HTERT RPE-1 (cell line): ENCODE data around the gene PTPRE.

Experiments used
- in situ Hi-C: fragments of 300-500 bp; cut with MboI; formaldehyde crosslinking; loops from 4 replicates; pipeline ENCODE4 v1.14.3; 2020; ENCODE audit warnings: low sequenced_read_pairs

Gene PTPRE

GRCh38 chr10:127922206-127922605, 15.3 kb downstream of the PTPRE start:
- in situ Hi-C loops = no loop called here

- in situ Hi-C loops = no loop called here
Measured at GRCh38 chr10:127922675-127923366, 15.9 kb downstream of the PTPRE start.

DNA sequence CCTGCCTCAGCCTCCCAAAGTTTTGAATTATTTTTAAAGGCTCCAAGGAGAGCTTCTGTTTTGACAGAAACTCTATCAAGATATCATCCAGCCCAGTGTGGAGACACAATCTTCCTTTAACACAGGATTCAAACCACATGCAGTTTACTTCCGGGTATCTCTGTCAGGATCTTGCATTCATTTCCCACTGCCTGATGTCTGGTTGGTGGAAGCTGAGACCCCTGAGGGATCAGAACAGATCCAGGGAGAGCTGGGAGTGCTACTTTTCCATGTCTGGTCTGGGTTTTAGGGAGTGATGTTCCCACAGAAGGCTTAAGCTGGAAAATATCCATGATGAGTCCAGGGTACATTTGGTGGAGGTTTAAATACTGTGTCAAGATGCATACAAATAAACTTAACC, 16.7 kb downstream of the PTPRE start:
- in situ Hi-C loops = no loop called here

GRCh38 chr10:127925471-127926207, 18.7 kb downstream of the PTPRE start:
- in situ Hi-C loops = no loop called here

- in situ Hi-C loops = no loop called here
Measured at GRCh38 chr10:127926455-127926854, 19.6 kb downstream of the PTPRE start.

DNA sequence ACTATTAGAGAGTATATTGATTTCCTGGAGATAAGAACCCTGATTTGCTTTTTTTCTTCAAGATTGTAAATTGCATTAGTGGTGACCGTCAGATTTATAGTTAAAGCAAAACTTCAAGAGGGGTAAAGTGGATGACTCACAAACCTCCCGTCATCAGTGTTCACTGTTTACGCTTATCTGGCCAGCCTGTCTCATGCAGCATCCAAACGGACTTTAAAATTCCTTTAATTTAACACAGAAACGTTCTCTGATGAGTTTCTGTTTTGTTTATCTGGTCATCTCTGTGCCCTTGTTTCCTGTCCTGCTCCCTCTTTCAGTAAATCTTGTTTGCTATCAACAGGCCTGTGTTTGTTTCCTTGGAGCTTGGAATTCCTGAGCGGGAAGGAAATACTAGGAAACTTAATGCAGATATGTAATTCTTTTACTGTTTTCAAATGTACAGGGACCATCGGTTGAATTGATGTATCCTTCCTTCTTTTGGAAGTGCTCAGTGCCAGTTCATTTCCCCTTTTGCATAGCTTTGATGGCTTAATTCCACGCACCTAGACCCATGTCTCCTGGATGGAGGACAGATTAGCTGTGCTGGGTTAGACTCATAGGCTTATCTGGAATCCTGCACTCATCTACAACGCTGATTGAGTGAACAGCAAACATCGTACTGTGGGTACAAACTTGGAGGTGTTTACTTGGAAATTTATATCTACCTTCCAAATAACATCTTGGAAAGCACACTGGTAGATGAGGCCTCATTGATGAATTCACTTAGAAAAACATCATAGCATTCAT, 21.3 kb downstream of the PTPRE start:
- in situ Hi-C loops = no loop called here

DNA sequence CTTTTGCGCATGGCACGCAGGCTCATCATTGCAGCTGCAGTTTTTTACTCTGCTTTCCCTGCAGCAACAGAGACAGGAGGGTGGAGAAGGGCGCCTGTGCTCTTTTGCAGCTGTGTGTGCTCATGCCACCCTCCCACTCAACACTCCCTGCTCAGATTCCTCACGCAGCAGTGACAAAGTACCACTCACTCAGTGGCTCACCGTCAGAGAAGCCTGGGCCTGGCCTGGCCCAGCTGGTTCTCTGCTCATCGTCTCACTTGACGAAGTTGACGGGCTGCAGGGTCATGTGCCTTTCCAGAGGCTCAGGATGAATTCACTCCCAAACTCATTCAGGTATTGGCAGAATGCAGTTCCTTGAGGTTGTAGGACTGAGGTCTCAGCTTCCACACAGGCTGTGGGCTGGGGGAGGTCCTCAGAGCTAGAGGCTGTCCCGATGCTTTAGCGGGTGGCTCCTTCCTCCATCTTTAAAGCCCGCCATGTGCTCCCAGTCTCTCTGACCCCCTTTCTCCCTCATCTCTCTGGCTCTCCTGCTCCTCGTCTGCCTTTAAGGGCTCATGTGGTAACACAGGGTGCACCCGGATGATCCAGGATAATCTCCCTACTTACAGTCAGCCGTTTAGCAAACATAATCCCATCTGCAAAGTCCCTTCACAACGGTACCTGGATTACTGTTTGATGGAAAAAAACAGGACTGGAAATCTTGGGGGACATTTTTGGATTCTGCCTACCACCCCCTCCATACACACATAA, 25.8 kb downstream of the PTPRE start:
- in situ Hi-C loops = no loop called here

GRCh38 chr10:127933271-127933670, 26.4 kb downstream of the PTPRE start:
- in situ Hi-C loops = no loop called here

GRCh38 chr10:127934383-127934782, 27.5 kb downstream of the PTPRE start:
- in situ Hi-C loops = no loop called here

GRCh38 chr10:127935071-127935561, 28.2 kb downstream of the PTPRE start:
- in situ Hi-C loops = no loop called here

DNA sequence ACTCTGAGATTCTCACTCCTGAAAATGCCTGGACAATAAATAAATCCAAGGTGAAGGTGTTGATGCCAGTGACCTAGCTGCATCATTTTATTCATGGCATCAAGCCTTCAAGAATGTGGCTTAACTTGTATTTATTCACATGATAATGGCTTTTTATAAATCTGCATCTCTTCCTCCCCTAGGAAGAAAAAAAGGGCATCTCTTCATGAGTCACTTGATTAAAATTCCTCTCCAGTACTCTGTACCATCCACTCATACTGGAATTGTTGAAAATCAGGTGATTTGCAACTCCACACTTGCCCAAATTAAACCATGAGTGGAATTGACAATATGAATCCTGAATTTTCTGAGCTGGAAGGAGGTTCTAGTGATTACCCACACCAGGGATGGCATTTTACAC, 30.2 kb downstream of the PTPRE start:
- in situ Hi-C loops = no loop called here

DNA sequence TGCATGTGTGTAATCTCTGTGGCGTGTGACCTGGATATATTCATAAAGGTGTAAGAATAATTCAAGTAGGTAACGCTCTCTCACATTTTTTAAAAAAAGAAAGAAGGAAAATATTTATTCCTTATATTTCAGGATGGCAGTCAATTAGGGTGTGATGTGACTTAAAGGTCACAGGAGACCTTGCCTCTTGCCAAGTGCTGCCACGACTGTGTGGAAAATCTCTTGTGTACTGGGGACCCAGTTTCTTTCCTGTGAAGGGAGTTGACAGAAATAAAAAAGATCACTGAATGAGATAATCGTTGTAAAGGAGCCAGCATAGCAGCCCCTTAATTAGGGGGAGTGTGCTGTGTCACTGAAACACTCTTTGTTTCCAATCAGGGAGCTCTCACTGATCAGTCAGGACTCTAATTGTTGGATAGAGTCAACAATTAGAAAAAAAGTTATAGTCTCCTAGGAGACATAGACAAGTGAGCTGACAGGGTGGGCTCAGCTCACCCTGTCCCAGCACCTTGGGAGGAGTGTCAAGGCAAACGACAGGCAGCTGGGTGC, 31.1 kb downstream of the PTPRE start:
- in situ Hi-C loops = no loop called here

DNA sequence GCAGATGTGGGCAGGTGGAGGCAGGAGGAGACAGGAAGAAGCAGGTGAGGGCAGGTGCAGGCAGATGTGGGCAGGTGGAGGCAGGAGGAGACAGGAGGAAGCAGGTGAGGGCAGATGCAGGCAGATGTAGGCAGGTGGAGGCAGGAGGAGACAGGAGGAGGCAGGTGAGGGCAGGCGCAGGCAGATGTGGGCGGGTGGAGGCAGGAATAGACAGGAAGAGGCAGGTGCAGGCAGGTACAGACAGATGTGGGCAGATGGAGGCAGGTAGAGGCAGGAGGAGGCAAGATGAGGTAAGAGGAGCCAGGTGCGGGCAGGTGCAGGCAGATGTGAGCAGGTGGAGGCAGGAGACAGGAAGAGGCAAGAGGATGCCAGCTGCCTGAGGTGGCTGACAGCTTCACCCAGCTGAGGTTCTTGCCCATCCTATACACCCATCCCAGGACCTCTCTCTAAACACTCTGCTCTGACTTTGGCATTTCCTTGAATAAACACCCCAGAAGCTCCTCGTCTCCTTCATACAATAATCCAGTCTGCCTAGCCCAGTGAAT, 33.0 kb downstream of the PTPRE start:
- in situ Hi-C loops = no loop called here

DNA sequence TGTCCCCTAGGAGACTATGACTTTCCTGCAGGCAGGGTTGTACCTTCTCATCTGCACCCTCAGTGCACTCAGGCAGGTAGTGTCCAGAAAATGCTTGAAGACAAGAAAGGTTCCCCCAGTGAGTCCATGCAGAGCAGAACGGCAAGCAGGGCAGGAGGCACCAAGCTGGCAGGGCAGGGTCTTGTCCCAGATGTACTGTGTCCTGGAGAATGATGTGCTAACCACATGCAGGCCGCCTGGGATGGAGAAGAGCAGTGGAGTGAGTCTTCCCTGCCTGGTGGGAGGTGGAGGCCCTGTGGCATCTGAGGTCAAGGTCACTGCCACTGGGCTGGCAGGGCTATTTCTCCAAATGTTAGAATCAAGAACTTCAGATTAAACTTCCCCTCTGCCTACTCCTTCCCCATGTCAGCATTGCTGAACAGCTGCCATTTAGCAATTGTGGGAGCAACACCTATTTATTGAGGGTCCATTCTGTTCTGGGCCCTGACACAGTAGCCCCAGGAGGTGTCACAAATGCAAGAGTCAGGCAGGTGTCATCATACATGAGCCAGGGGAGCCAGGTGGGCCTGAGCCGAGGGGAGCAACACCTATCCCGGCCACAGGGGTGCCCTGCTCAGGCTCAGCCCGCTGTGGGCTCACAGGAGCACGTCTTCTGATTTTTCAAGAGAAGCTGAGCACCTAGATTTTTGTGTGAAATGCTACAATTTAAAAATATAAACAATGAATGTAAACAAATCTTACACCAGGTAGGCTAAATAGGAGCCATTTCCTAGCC, 34.1 kb downstream of the PTPRE start:
- in situ Hi-C loops = no loop called here

- in situ Hi-C loops = no loop called here
Measured at GRCh38 chr10:127942811-127943210, 35.9 kb downstream of the PTPRE start.

DNA sequence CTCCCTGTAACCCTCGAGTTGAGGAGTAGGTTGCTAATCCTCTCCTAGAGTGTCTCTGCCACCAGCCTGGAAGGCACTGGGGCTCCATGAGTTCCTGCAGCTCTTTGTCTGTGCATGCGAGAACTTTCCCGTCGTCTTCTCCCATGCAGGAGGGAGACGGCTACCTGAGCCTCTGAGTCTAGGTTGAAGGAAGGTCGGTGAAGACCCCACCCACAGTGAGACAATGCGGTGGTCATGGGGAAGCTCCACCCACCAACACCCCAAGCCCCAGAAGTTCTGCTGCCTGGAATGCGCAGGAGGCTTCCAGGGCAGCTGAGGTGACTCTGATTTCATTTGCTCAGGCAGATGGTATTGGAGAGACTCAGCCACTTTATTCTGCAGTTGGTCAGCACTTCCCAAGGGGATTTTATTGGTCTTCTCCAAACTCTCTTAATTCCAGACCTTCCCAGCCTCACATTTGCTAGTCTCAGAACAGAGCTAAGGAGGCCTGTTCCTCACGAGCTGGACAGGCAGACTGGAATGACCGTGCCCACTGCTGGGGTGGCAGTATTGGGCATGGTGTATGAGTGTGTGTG, 36.5 kb downstream of the PTPRE start:
- in situ Hi-C loops = no loop called here

GRCh38 chr10:127944256-127944655, 37.4 kb downstream of the PTPRE start:
- in situ Hi-C loops = no loop called here

DNA sequence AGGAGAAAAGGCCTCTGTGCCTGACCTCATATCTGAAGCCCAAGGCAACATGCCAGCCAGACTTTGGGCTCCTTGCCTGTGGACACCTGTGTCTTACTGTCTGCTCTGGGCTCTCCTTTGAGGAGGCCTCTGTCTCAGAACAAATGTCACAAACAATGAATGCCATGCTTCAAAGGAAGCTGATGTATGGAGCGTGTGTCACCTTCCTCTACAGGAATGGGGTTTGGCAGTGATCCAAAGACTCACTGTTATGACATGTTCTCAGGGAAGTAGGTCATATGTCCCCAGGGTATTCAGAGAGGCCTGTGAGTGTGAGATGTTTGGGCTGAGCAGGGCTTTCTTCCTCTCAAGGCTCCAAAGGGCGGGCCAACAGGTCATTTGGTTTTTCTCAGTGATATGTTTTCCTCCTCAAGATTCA, 38.4 kb downstream of the PTPRE start:
- in situ Hi-C loops = no loop called here
